Fibroblast of skin of scalp (primary cell): ENCODE data around the gene SLIT3.

Source experiments
- DNase-seq: peaks from one replicate; pipeline ENCODE4 v3.0.0-alpha.2; 2013

SLIT3 gene

GRCh38 chr5:169100735-169101075, 200.2 kb downstream of the SLIT3 start:
- peak; percentile 91 for DNase-seq

- DNase-seq = peak; percentile 44
These were observed 200.9 kb downstream of the SLIT3 start for GRCh38 chr5:169099801-169100734.

GRCh38 chr5:169098331-169099121, 202.4 kb downstream of the SLIT3 start:
- DNase-seq = no peak

GRCh38 chr5:169097374-169098326, 203.3 kb downstream of the SLIT3 start:
- peak; percentile 58 for DNase-seq

GRCh38 chr5:169095976-169096375, 205.0 kb downstream of the SLIT3 start:
- peak; percentile 48 for DNase-seq

GRCh38 chr5:169095410-169095960, 205.5 kb downstream of the SLIT3 start:
- DNase-seq = no peak

GRCh38 chr5:169094586-169095409, 206.1 kb downstream of the SLIT3 start:
- DNase-seq = peak; percentile 79

- DNase-seq = no peak
These were observed 209.5 kb downstream of the SLIT3 start for GRCh38 chr5:169091396-169091980.

GRCh38 chr5:169089343-169089742, 211.6 kb downstream of the SLIT3 start:
- no peak for DNase-seq

- DNase-seq = no peak
These were observed 212.8 kb downstream of the SLIT3 start for GRCh38 chr5:169088028-169088725.

GRCh38 chr5:169085636-169086035, 215.3 kb downstream of the SLIT3 start:
- peak; percentile 53 for DNase-seq

GRCh38 chr5:169085212-169085611, 215.7 kb downstream of the SLIT3 start:
- DNase-seq = no peak

GRCh38 chr5:169084775-169085174, 216.2 kb downstream of the SLIT3 start:
- no peak for DNase-seq

- DNase-seq = no peak
These were observed 217.4 kb downstream of the SLIT3 start for GRCh38 chr5:169083394-169084018.

- no peak for DNase-seq
These were observed 219.8 kb downstream of the SLIT3 start for GRCh38 chr5:169081000-169081724.

GRCh38 chr5:169080448-169080911, 220.5 kb downstream of the SLIT3 start:
- DNase-seq = no peak

- no peak for DNase-seq
These were observed 221.2 kb downstream of the SLIT3 start for GRCh38 chr5:169079697-169080096.

GRCh38 chr5:169074839-169075238, 226.1 kb downstream of the SLIT3 start:
- DNase-seq = no peak

- no peak for DNase-seq
These were observed 228.7 kb downstream of the SLIT3 start for GRCh38 chr5:169072233-169072632.
